ENCODE data around the gene CDC20. TPM values are rescaled to one million over a fixed set of nuclear protein-coding genes. Genes with fewer than 3 reads are reported as not detected.

Gene CDC20
- total and polyA plus RNA-seq, 2 experiments from 2014 or later, result 207 to 252 TPM

DNA sequence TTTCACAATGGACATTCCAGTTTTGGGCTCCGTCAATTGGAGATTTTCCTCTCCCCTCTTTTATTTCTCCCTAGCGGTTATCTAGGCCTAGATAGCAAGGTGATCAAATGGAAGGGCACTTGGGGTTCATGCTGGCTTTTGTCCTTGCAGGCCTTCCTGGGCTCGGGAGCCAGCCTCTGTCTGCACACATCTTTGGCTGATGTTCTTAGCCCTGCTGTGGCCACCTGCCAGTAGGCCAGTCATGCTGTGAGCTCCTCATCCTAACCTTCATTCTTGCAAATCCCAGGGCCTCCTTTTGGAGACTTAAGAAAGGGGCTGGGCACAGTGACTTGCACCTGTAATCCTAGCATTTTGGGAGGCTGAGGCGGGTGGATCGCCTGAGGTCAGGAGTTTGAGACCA lies 44.5 kb upstream of the CDC20 start:
- Histone ChIP-seq H3K9me2 (ENCODE audit: insufficient read depth) (no peaks in the 10 kb centered on the region), H3K36me3 (ENCODE audit: insufficient read depth) (no peaks in the 10 kb centered on the region), H3K4me3 (no peak overlapping the region), H3K27ac (ENCODE audit: low read depth) (no peak overlapping the region), H3F3A (replicated peaks; ENCODE audit: low read depth) (no peaks in the 10 kb centered on the region), H3K4me1 (ENCODE audit: insufficient read depth) (no peaks in the 10 kb centered on the region), H3K79me2 (replicated peaks; ENCODE audit: insufficient read depth) (no peaks in the 10 kb centered on the region), H3K27me3 (ENCODE audit: insufficient read depth) (no peaks in the 10 kb centered on the region), H3K4me2 (no peak overlapping the region), H4K20me1 (replicated peaks; ENCODE audit: insufficient read depth) (no peaks in the 10 kb centered on the region), H2AFZ (no peak overlapping the region)
- no peaks in the 10 kb centered on the region for H3K9me3 Mint-ChIP-seq
- no peak overlapping the region for H3K27ac Mint-ChIP-seq
- no peak for DNase-seq (ENCODE audit: low spot score)
- ATAC-seq, result no peak
- no peak overlapping the region for H3K4me3 Mint-ChIP-seq
- H3K27me3 Mint-ChIP-seq (ENCODE audit: insufficient read depth, low read depth, poor library complexity), result peaks cover 9% of the 10 kb centered on the region
- H3K36me3 Mint-ChIP-seq (ENCODE audit: low read depth), result no peaks in the 10 kb centered on the region
- TF ChIP-seq ETS1 (IDR thresholded peaks at IDR 0.05), result no peak
- TF ChIP-seq EZH2phosphoT487 (IDR thresholded peaks at IDR 0.05; ENCODE audit: unreplicated experiment), result no peak
- no peak for TF ChIP-seq CTCF (conservative IDR thresholded peaks at IDR 0.05; ENCODE audit: low read depth in 2 of 2)
- no peak for TF ChIP-seq ZNF331 (CRISPR knock-in tag; IDR thresholded peaks at IDR 0.05; ENCODE audit: low read depth)
- peaks cover 7% of the 10 kb centered on the region; the same call in 2 of the 3 replicates for H3K4me1 Mint-ChIP-seq

DNA sequence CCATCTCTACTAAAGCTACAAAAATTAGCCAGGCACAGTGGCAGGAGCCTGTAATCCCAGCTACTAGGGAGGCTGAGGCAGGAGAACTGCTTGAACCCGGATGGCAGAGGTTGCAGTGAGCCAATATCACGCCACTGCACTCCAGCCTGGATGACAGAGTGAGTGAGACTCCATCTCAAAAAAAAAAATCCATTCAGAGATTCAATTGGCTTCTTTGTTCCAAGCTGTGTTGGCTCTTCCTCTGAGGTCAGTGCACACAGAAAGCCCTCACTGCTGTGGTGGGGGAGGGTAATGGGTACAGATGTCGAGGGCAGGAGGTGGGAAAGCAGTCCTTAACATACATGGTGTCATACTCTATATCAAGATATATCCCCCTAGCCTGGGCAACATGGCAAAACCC lies 43.3 kb upstream of the CDC20 start:
- no peak for ATAC-seq
- peaks cover 11% of the 10 kb centered on the region for H3K27me3 Mint-ChIP-seq (ENCODE audit: insufficient read depth, low read depth, poor library complexity)
- Histone ChIP-seq H3K27me3 (ENCODE audit: insufficient read depth) (no peaks in the 10 kb centered on the region), H3K4me2 (no peak overlapping the region), H3K27ac (ENCODE audit: low read depth) (no peak overlapping the region), H2AFZ (no peak overlapping the region), H3K9me2 (ENCODE audit: insufficient read depth) (no peaks in the 10 kb centered on the region), H3K4me1 (ENCODE audit: insufficient read depth) (no peaks in the 10 kb centered on the region), H3K79me2 (replicated peaks; ENCODE audit: insufficient read depth) (no peaks in the 10 kb centered on the region), H3K36me3 (ENCODE audit: insufficient read depth) (no peaks in the 10 kb centered on the region), H3F3A (replicated peaks; ENCODE audit: low read depth) (no peaks in the 10 kb centered on the region), H4K20me1 (replicated peaks; ENCODE audit: insufficient read depth) (no peaks in the 10 kb centered on the region), H3K4me3 (no peak overlapping the region)
- DNase-seq (ENCODE audit: low spot score), result no peak
- no peak overlapping the region for H3K27ac Mint-ChIP-seq
- no peaks in the 10 kb centered on the region for H3K9me3 Mint-ChIP-seq
- no peaks in the 10 kb centered on the region for H3K36me3 Mint-ChIP-seq (ENCODE audit: low read depth)
- H3K4me1 Mint-ChIP-seq, result peaks cover 7% of the 10 kb centered on the region; the same call in 2 of the 3 replicates
- H3K4me3 Mint-ChIP-seq, result no peak overlapping the region
- TF ChIP-seq POLR2AphosphoS5 (IDR thresholded peaks at IDR 0.05; ENCODE audit: low read depth) (no peak), EZH2 (IDR thresholded peaks at IDR 0.05; ENCODE audit: low read depth, unreplicated experiment) (no peak), JUNB (IDR thresholded peaks at IDR 0.05; ENCODE audit: unreplicated experiment) (no peak), ZNF462 (CRISPR knock-in tag; IDR thresholded peaks at IDR 0.05) (no peak), CTCF (conservative IDR thresholded peaks at IDR 0.05; ENCODE audit: low read depth in 2 of 2) (no peak), ZNF331 (CRISPR knock-in tag; IDR thresholded peaks at IDR 0.05; ENCODE audit: low read depth) (no peak), EZH2phosphoT487 (IDR thresholded peaks at IDR 0.05; ENCODE audit: unreplicated experiment) (no peak), NANOG (IDR thresholded peaks at IDR 0.05; ENCODE audit: borderline replicate concordance) (no peak), STAT1 (IDR thresholded peaks at IDR 0.05; ENCODE audit: unreplicated experiment) (no peak)

All from GM23338 (cell line).